GM12892 (cell line): ENCODE results near the gene SCN9A.

Experiments
- POLR2A ChIP-seq: IDR thresholded peaks from 2 replicates; pipeline ENCODE4 v1.6.1; 2011; ENCODE audit warnings: low read depth, low read length, control low read depth
- POLR2AphosphoS5 ChIP-seq: IDR thresholded peaks from 2 replicates; pipeline ENCODE4 v1.6.1; 2011; ENCODE audit warnings: low read depth, low read length, control low read depth
- TAF1 ChIP-seq: IDR thresholded peaks from 2 replicates; pipeline ENCODE4 v1.6.1; 2011; ENCODE audit warnings: low read depth, mild to moderate bottlenecking, control low read depth, low read length, borderline replicate concordance

DNA sequence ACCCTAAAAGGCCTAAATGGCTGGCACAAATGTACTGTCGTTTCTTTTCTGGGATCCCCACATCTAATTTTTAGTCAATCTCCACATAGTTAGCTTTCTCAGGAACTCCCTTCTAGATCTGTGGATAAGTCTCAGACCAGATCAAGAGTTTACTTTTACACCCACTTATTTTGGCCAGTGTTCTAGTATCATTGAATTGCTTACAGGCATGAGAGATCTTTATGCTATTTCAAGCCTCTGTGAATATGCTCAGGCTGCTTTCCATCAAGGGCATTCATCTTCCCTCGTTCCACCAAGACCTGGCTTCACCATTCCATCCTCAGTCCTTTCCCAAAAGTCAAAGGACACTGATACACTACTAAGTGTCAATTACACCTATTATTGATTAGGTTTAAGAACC lies 220.2 kb downstream of the SCN9A start:
- TF ChIP-seq POLR2A, result no peak
- no peak for TF ChIP-seq POLR2AphosphoS5
- TF ChIP-seq TAF1, result no peak
